Measurements from ENCODE around the gene CDKN2AIP. TPM values are rescaled to one million over a fixed set of nuclear protein-coding genes. Genes with fewer than 3 reads are reported as not detected.

CDKN2AIP gene, protein sequence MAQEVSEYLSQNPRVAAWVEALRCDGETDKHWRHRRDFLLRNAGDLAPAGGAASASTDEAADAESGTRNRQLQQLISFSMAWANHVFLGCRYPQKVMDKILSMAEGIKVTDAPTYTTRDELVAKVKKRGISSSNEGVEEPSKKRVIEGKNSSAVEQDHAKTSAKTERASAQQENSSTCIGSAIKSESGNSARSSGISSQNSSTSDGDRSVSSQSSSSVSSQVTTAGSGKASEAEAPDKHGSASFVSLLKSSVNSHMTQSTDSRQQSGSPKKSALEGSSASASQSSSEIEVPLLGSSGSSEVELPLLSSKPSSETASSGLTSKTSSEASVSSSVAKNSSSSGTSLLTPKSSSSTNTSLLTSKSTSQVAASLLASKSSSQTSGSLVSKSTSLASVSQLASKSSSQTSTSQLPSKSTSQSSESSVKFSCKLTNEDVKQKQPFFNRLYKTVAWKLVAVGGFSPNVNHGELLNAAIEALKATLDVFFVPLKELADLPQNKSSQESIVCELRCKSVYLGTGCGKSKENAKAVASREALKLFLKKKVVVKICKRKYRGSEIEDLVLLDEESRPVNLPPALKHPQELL
- polyA plus RNA-seq (2011; rRNA removed) (10.2 and 12.4 TPM in 2 replicates), polyA plus RNA-seq (2017; fragmentation: RNase III; extraction: RNeasy Plus Mini Kit Qiagen cat#74134 plus additional on column Dnase treatment) (8.9 to 9.6 TPM (median 9.1 TPM) in 3 replicates), polyA minus RNA-seq (2011; rRNA and poly(A)+ RNA removed) (5.6 and 6.2 TPM in 2 replicates)
- polyA plus RNA-seq (2012; cell fraction: cytosol; rRNA removed): 4.1 and 5.4 TPM in 2 replicates
- polyA plus RNA-seq (2012; cell fraction: nucleus; rRNA removed): 4.2 and 4.3 TPM in 2 replicates

DNA sequence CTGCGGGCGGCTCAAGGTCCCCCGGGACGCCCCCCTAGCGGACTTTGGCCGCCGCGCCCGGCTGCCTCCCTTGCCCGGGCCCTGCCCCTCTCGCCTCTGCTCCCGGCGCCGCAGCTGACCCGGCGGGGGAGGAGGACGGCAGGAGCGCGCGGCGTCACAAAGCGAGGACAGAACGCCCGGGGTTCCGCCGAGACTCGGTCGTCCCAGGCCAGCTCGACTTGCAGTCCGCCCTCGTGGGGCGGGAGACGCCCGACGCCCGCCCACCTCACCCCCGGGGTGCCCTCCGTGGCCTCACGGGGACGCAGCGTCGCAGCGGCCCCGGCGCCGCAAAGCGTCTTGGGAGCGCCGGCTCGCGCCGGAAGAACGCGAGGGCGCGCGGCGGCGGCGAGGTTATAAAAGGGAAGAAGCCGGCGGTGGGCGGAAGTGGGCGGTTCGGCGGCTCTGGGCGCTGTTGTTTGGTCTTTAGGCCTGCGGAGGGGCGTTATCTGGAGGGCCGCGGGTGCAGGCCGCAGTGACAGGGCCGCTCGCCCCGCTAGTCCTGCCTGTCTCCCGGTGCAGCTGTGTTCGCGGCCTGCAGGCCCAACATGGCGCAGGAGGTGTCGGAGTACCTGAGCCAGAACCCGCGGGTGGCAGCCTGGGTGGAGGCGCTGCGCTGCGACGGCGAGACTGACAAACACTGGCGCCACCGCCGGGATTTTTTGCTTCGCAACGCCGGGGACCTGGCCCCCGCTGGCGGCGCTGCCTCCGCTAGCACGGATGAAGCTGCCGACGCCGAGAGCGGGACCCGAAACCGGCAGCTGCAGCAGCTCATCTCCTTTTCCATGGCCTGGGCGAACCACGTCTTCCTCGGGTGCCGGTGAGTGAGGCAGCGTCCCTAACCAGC is at the start of gene CDKN2AIP:
Gene CDKN2AIP (plus strand): TSS at position 423 of the 883 bp plus-strand sequence. CDS start 162 bp downstream, at position 585.
- Histone ChIP-seq H3K4me3 (peak within 1 kb of the TSS; percentile 91), H3K9me3 (no peaks in the 10 kb centered on the region), H3K27ac (peak within 1 kb of the TSS; percentile 86 to 100), H3K4me1 (peaks cover 19% of the 10 kb centered on the region), H3K4me2 (peak within 1 kb of the TSS; percentile 83)
- FAIRE-seq (no peak), DNase-seq (ENCODE audit: low read depth in 1 of 2, low spot score in 1 of 2) (peak; percentile 72 to 93), ATAC-seq (peak; percentile 90 to 93)
- WGBS (ENCODE audit: missing lambda C conversion rate): 0% methylated on average over 2 of the region's 109 CpGs
- POLR2A ChIA-PET: interaction anchor here (0.5 to 1.3 kb wide), 12 partner anchors 9 to 158 kb away, joined by 3 to 8 read pairs (median 3); no protein-coding TSS in a partner anchor
- CTCF ChIA-PET: interaction anchor here (1.4 to 1.9 kb wide), 3 partner anchors 25 to 37 kb away, joined by 3 to 6 read pairs (median 4); no protein-coding TSS in a partner anchor
- TF ChIP-seq SMC3 (IDR thresholded peaks at IDR 0.05) (no peak), CHD2 (IDR thresholded peaks at IDR 0.05; ENCODE audit: low read length, partially characterized antibody) (no peak), ZFP36 (IDR thresholded peaks at IDR 0.05; ENCODE audit: borderline replicate concordance, partially characterized antibody) (no peak), MYC (IDR thresholded peaks at IDR 0.05; ENCODE audit: borderline replicate concordance, low read length) (no peak), TFCP2L1 (CRISPR knock-in tag; IDR thresholded peaks at IDR 0.05) (0 out of 2 replicates have a peak, but pooled peaks have one; percentile 55), HEYL (CRISPR knock-in tag; IDR thresholded peaks at IDR 0.05) (no peak), JUNB (IDR thresholded peaks at IDR 0.05) (no peak), GATA3 (IDR thresholded peaks at IDR 0.05; ENCODE audit: borderline replicate concordance) (no peak), PHF8 (IDR thresholded peaks at IDR 0.05; ENCODE audit: borderline replicate concordance, low read depth) (peak; percentile 82), CBX2 (IDR thresholded peaks at IDR 0.05; ENCODE audit: borderline replicate concordance, low read depth) (no peak), BHLHE40 (IDR thresholded peaks at IDR 0.05; ENCODE audit: low read depth, low read length) (no peak), KDM1A (IDR thresholded peaks at IDR 0.05; ENCODE audit: low read depth) (no peak), JUN (IDR thresholded peaks at IDR 0.05) (peak; percentile 31 to 90; a peak in 3 of 5 replicates), NPAS2 (CRISPR knock-in tag; IDR thresholded peaks at IDR 0.05; ENCODE audit: borderline replicate concordance) (no peak), RNF2 (IDR thresholded peaks at IDR 0.05; ENCODE audit: borderline replicate concordance, low read depth) (no peak), FOSL2 (IDR thresholded peaks at IDR 0.05) (no peak), FOSL2 (CRISPR knock-in tag; IDR thresholded peaks at IDR 0.05) (peak; percentile 4; the same call in 1 of the 2 replicates), POLR2A (IDR thresholded peaks at IDR 0.05; ENCODE audit: low read length) (peak; percentile 61), FOXS1 (CRISPR knock-in tag; IDR thresholded peaks at IDR 0.05) (no peak), TP53 (CRISPR knock-in tag; IDR thresholded peaks at IDR 0.05) (no peak), CHD4 (IDR thresholded peaks at IDR 0.05; ENCODE audit: borderline replicate concordance) (no peak), MAFK (IDR thresholded peaks at IDR 0.05; ENCODE audit: partially characterized antibody) (no peak), KDM5A (IDR thresholded peaks at IDR 0.05) (peak; percentile 33; the same call in 1 of the 2 replicates), ZNF302 (CRISPR knock-in tag; IDR thresholded peaks at IDR 0.05) (no peak)
- TF ChIP-seq, protein P1, sequence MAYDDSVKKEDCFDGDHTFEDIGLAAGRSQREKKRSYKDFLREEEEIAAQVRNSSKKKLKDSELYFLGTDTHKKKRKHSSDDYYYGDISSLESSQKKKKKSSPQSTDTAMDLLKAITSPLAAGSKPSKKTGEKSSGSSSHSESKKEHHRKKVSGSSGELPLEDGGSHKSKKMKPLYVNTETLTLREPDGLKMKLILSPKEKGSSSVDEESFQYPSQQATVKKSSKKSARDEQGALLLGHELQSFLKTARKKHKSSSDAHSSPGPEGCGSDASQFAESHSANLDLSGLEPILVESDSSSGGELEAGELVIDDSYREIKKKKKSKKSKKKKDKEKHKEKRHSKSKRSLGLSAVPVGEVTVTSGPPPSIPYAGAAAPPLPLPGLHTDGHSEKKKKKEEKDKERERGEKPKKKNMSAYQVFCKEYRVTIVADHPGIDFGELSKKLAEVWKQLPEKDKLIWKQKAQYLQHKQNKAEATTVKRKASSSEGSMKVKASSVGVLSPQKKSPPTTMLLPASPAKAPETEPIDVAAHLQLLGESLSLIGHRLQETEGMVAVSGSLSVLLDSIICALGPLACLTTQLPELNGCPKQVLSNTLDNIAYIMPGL (CRISPR knock-in tag; IDR thresholded peaks at IDR 0.05; ENCODE audit: borderline replicate concordance): no peak
- TF ChIP-seq, protein P2, sequence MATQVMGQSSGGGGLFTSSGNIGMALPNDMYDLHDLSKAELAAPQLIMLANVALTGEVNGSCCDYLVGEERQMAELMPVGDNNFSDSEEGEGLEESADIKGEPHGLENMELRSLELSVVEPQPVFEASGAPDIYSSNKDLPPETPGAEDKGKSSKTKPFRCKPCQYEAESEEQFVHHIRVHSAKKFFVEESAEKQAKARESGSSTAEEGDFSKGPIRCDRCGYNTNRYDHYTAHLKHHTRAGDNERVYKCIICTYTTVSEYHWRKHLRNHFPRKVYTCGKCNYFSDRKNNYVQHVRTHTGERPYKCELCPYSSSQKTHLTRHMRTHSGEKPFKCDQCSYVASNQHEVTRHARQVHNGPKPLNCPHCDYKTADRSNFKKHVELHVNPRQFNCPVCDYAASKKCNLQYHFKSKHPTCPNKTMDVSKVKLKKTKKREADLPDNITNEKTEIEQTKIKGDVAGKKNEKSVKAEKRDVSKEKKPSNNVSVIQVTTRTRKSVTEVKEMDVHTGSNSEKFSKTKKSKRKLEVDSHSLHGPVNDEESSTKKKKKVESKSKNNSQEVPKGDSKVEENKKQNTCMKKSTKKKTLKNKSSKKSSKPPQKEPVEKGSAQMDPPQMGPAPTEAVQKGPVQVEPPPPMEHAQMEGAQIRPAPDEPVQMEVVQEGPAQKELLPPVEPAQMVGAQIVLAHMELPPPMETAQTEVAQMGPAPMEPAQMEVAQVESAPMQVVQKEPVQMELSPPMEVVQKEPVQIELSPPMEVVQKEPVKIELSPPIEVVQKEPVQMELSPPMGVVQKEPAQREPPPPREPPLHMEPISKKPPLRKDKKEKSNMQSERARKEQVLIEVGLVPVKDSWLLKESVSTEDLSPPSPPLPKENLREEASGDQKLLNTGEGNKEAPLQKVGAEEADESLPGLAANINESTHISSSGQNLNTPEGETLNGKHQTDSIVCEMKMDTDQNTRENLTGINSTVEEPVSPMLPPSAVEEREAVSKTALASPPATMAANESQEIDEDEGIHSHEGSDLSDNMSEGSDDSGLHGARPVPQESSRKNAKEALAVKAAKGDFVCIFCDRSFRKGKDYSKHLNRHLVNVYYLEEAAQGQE (IDR thresholded peaks at IDR 0.05): peak; percentile 41
- TF ChIP-seq, protein P3, sequence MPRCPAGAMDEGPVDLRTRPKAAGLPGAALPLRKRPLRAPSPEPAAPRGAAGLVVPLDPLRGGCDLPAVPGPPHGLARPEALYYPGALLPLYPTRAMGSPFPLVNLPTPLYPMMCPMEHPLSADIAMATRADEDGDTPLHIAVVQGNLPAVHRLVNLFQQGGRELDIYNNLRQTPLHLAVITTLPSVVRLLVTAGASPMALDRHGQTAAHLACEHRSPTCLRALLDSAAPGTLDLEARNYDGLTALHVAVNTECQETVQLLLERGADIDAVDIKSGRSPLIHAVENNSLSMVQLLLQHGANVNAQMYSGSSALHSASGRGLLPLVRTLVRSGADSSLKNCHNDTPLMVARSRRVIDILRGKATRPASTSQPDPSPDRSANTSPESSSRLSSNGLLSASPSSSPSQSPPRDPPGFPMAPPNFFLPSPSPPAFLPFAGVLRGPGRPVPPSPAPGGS (IDR thresholded peaks at IDR 0.05): peak; percentile 61; the same call in 2 of the 3 replicates
- TF ChIP-seq, protein P4, sequence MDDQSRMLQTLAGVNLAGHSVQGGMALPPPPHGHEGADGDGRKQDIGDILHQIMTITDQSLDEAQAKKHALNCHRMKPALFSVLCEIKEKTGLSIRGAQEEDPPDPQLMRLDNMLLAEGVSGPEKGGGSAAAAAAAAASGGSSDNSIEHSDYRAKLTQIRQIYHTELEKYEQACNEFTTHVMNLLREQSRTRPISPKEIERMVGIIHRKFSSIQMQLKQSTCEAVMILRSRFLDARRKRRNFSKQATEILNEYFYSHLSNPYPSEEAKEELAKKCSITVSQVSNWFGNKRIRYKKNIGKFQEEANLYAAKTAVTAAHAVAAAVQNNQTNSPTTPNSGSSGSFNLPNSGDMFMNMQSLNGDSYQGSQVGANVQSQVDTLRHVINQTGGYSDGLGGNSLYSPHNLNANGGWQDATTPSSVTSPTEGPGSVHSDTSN (IDR thresholded peaks at IDR 0.05): peak; percentile 24; the same call in 1 of the 2 replicates
- TF ChIP-seq, protein P5, sequence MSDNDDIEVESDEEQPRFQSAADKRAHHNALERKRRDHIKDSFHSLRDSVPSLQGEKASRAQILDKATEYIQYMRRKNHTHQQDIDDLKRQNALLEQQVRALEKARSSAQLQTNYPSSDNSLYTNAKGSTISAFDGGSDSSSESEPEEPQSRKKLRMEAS (IDR thresholded peaks at IDR 0.05): peak; percentile 24; the same call in 1 of the 2 replicates
